BLaER1 treated with 17β-estradiol and CSF1 and Interleukin-3, amounts not matched to agents 10 nM and 100 nM (cell line): Measurements from ENCODE around the gene CRACDL.

Experiments used
- H3K27ac ChIP-seq, 11 experiments: shearing (Covaris generic); formaldehyde crosslinking; 2 replicates each; pipeline ENCODE4 v1.8.1; 2022
- H3K27me3 ChIP-seq, 11 experiments: shearing (Covaris generic); formaldehyde crosslinking; 2 replicates each; pipeline ENCODE4 v1.8.1; 2022
- H3K36me3 ChIP-seq, 11 experiments: shearing (Covaris generic); formaldehyde crosslinking; 2 replicates each; pipeline ENCODE4 v1.8.1; 2022
- H3K4me1 ChIP-seq, 10 experiments: shearing (Covaris generic); formaldehyde crosslinking; 2 replicates each; pipeline ENCODE4 v1.8.1; 2022
- H3K4me2 ChIP-seq, 11 experiments: shearing (Covaris generic); formaldehyde crosslinking; 2 replicates each; pipeline ENCODE4 v1.8.1; 2022
- H3K4me3 ChIP-seq, 10 experiments: shearing (Covaris generic); formaldehyde crosslinking; 2 replicates each; pipeline ENCODE4 v1.8.1; 2022
- H3K9ac ChIP-seq, 11 experiments: shearing (Covaris generic); formaldehyde crosslinking; 2 replicates each; pipeline ENCODE4 v1.8.1; 2022
- H3K9me3 ChIP-seq, 11 experiments: shearing (Covaris generic); formaldehyde crosslinking; replicated peaks in 1 of 11; 2 replicates each; pipeline ENCODE4 v1.8.1; 2022
- H4K20me1 ChIP-seq, 11 experiments: shearing (Covaris generic); formaldehyde crosslinking; 2 replicates each; pipeline ENCODE4 v1.8.1; 2022
- Cebpa-rat ChIP-seq, 11 experiments: shearing (Covaris generic); IDR thresholded peaks; 2 replicates each; pipeline ENCODE4 v1.8.1; 2022

CRACDL gene

DNA sequence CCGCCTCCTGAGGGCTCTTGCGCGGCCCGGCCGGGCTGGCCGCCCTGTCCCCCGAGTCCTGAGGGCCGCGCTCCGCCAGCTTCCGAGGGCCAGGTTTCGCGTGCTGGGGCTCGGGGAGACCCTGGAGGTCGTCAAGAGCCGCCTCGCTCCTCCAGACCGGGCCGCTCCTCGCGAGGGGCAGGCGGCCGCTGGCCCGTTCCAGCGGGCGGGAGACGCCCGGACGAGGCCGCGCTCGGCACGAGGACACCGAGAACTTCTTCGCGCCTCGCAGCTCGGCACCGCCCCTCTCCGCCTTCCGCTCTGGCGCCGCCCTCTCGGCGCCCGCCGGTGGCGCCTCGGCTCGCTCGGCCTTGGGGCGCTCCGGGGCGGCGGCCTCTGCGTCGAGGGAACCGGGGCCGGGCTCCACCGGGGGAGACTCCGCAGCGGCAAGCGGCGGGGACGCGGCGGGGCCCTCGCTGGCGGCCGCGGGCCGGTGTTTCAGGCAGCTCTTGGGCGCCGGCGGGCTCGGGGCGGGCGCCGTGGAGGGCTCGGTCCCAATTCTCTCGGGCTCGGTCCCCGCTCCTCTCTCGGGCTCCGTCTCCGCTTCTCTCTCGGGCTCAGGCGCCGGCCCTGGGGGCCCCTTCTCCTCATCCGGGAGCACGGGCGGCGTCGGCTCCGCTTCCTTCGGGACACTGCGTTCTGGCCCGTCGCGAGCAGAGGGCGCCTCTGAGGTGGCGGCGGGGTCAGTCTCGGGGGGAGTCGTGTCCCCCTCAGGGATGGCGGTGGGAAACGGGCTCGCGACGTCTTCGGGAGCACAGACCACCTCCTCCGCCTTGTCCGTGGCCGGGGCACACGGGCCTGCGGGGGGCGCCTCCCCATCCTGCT lies 113.5 kb downstream of the CRACDL start:
- no peak for TF ChIP-seq Cebpa-rat (IDR thresholded peaks at IDR 0.05)
- H3K36me3 ChIP-seq: no peaks in the 10 kb centered on the region; a peak in 1 of 22 replicates
- H3K4me3 ChIP-seq: no peak overlapping the region; a peak in 1 of 20 replicates
- H3K27ac ChIP-seq: no peak overlapping the region
- no peak overlapping the region for H3K9ac ChIP-seq
- no peaks in the 10 kb centered on the region for H3K27me3 ChIP-seq
- no peaks in the 10 kb centered on the region for H4K20me1 ChIP-seq
- H3K4me1 ChIP-seq: peaks cover 0 to 22% (median 10%) of the 10 kb centered on the region in 10 experiments; a peak in 13 of 20 replicates
- H3K4me2 ChIP-seq: no peak overlapping the region
- peaks cover 8 to 27% (median 20%) of the 10 kb centered on the region in 11 experiments; a peak in 21 of 22 replicates for H3K9me3 ChIP-seq

- no peak overlapping the region for H3K27ac ChIP-seq
- no peaks in the 10 kb centered on the region for H4K20me1 ChIP-seq
- no peak for TF ChIP-seq Cebpa-rat (IDR thresholded peaks at IDR 0.05)
- H3K4me2 ChIP-seq: no peak overlapping the region
- no peak overlapping the region for H3K9ac ChIP-seq
- H3K9me3 ChIP-seq: peaks cover 8 to 27% (median 20%) of the 10 kb centered on the region in 11 experiments; a peak in 21 of 22 replicates
- no peaks in the 10 kb centered on the region; a peak in 1 of 22 replicates for H3K36me3 ChIP-seq
- peaks cover 0 to 22% (median 10%) of the 10 kb centered on the region in 10 experiments; a peak in 13 of 20 replicates for H3K4me1 ChIP-seq
- no peaks in the 10 kb centered on the region for H3K27me3 ChIP-seq
- H3K4me3 ChIP-seq: no peak overlapping the region
These were observed 114.3 kb downstream of the CRACDL start for GRCh38 chr2:98821629-98822135.

DNA sequence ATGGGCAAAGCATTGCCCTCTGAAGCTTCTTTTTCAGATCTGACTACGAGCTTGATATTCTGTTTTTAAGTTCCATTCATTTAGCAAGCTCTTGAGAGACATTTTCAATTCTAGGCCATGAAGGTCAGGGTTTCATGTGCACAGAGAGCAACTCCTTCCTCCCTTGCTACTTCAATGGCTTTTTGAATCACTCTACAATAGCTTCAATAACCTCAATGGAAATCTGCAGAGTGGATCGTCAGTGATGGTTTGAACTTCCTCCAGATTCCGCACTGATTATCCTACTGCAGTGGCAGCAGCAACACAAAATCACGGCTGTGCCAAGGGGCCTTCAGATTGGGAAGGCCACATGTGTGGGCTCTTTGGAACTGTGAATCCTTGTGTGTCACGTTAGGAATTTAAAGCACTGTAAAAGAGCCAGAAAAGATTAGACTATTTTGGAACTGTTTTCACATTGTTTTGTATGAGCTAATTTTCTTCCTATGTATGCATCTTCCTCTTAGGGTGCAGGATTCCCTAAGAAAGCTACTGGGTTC lies 116.7 kb downstream of the CRACDL start:
- H4K20me1 ChIP-seq: no peaks in the 10 kb centered on the region
- no peaks in the 10 kb centered on the region for H3K27me3 ChIP-seq
- H3K4me3 ChIP-seq: no peak overlapping the region
- H3K4me1 ChIP-seq: peaks cover 0 to 7% (median under 1%) of the 10 kb centered on the region in 10 experiments; a peak in 11 of 20 replicates
- H3K9me3 ChIP-seq: peaks cover 8 to 27% (median 23%) of the 10 kb centered on the region in 11 experiments; a peak in 21 of 22 replicates
- no peak overlapping the region for H3K9ac ChIP-seq
- no peaks in the 10 kb centered on the region; a peak in 1 of 22 replicates for H3K36me3 ChIP-seq
- no peak overlapping the region for H3K4me2 ChIP-seq
- no peak for TF ChIP-seq Cebpa-rat (IDR thresholded peaks at IDR 0.05)
- no peak overlapping the region for H3K27ac ChIP-seq

GRCh38 chr2:98818164-98818563 lies 117.9 kb downstream of the CRACDL start:
- no peak overlapping the region for H3K9ac ChIP-seq
- peaks cover 8 to 24% (median 18%) of the 10 kb centered on the region in 11 experiments; a peak in 21 of 22 replicates for H3K9me3 ChIP-seq
- H3K4me2 ChIP-seq: no peak overlapping the region
- H3K36me3 ChIP-seq: no peaks in the 10 kb centered on the region; a peak in 1 of 22 replicates
- H3K27me3 ChIP-seq: no peaks in the 10 kb centered on the region
- TF ChIP-seq Cebpa-rat (IDR thresholded peaks at IDR 0.05): no peak
- H3K4me3 ChIP-seq: no peak overlapping the region
- no peaks in the 10 kb centered on the region for H4K20me1 ChIP-seq
- no peaks in the 10 kb centered on the region; a peak in 1 of 20 replicates for H3K4me1 ChIP-seq
- H3K27ac ChIP-seq: no peak overlapping the region

- H3K4me3 ChIP-seq: no peak overlapping the region
- H3K27me3 ChIP-seq: no peaks in the 10 kb centered on the region
- no peaks in the 10 kb centered on the region for H4K20me1 ChIP-seq
- TF ChIP-seq Cebpa-rat (IDR thresholded peaks at IDR 0.05): no peak
- no peak overlapping the region for H3K9ac ChIP-seq
- no peak overlapping the region for H3K4me2 ChIP-seq
- H3K27ac ChIP-seq: no peak overlapping the region
- peaks cover 0 to 18% (median 9%) of the 10 kb centered on the region in 11 experiments; a peak in 14 of 22 replicates for H3K9me3 ChIP-seq
- no peaks in the 10 kb centered on the region for H3K36me3 ChIP-seq
- no peaks in the 10 kb centered on the region; a peak in 1 of 20 replicates for H3K4me1 ChIP-seq
These were observed 119.7 kb downstream of the CRACDL start for GRCh38 chr2:98816281-98816680.

GRCh38 chr2:98815795-98816194 lies 120.2 kb downstream of the CRACDL start:
- Histone ChIP-seq H3K4me3 (no peak overlapping the region), H3K4me2 (no peak overlapping the region), H3K27me3 (no peaks in the 10 kb centered on the region), H3K9ac (no peak overlapping the region), H3K4me1 (peaks cover 0 to 5% (median under 1%) of the 10 kb centered on the region in 10 experiments; a peak in 6 of 20 replicates), H3K9me3 (peaks cover 0 to 17% (median 9%) of the 10 kb centered on the region in 11 experiments; a peak in 14 of 22 replicates), H4K20me1 (no peaks in the 10 kb centered on the region), H3K27ac (no peak overlapping the region), H3K36me3 (no peaks in the 10 kb centered on the region)
- no peak for TF ChIP-seq Cebpa-rat (IDR thresholded peaks at IDR 0.05)

- Histone ChIP-seq H3K36me3 (no peaks in the 10 kb centered on the region), H3K9me3 (peaks cover 0 to 17% (median 9%) of the 10 kb centered on the region in 11 experiments; a peak in 14 of 22 replicates), H3K27me3 (no peaks in the 10 kb centered on the region), H3K27ac (no peak overlapping the region), H3K9ac (no peak overlapping the region), H3K4me2 (no peak overlapping the region), H4K20me1 (no peaks in the 10 kb centered on the region), H3K4me3 (no peak overlapping the region), H3K4me1 (peaks cover 6 to 20% (median 14%) of the 10 kb centered on the region in 10 experiments; a peak in 17 of 20 replicates)
- TF ChIP-seq Cebpa-rat (IDR thresholded peaks at IDR 0.05): no peak
These were observed 124.3 kb downstream of the CRACDL start for GRCh38 chr2:98811766-98812165.

DNA sequence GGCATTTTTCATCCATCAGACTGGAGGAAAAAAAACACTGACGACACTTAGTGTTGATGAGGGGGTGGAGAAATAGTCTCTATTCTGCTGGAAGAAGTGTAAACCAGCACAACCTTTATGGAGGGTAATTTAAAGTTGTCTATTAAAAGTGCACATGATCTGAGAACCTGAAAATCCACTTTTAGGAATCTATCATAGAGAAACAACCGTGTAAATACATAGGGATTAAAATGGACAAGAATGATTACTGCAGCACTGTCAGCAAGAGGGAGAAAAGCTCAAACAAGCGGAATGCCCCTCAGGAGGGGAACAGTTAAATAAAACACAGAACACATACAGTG lies 125.5 kb downstream of the CRACDL start:
- peaks cover 0 to 17% (median 9%) of the 10 kb centered on the region in 11 experiments; a peak in 14 of 22 replicates for H3K9me3 ChIP-seq
- no peaks in the 10 kb centered on the region for H4K20me1 ChIP-seq
- no peak for TF ChIP-seq Cebpa-rat (IDR thresholded peaks at IDR 0.05)

More for the DNA sequence above, 125.5 kb downstream of the CRACDL start:
- Histone ChIP-seq H3K4me1 (peaks cover 9 to 32% (median 25%) of the 10 kb centered on the region in 10 experiments; a peak in 18 of 20 replicates), H3K4me3 (no peak overlapping the region), H3K4me2 (peak overlapping the region in 4 of 11 experiments; percentile 1 to 25 (median 12); a peak in 3 of 22 replicates), H3K36me3 (no peaks in the 10 kb centered on the region), H3K27ac (no peak overlapping the region), H3K9ac (no peak overlapping the region), H3K27me3 (no peaks in the 10 kb centered on the region)
